Effector memory CD8-positive, alpha-beta T cell (primary cell): ENCODE data around the gene BMP7.
"Not testable (repeated sequence)": the region's sequence is repeated elsewhere in the genome, so short reads cannot be mapped to it uniquely, and the experiment has no call there.

Source experiments
- ATAC-seq: fragments of 150-1000 bp; cut with Tn5 transposase; replicated peaks from 2 replicates; pipeline ENCODE4 v1.10.0; 2021; ENCODE audit warnings: mild to moderate bottlenecking, moderate library complexity
- DNase-seq, 3 experiments: peaks; one replicate each; pipeline ENCODE4 v3.0.0; 2021
- H3K27ac Mint-ChIP-seq, 2 donors: one replicate each; pipeline ENCODE4 v1.8.0; 2022; ENCODE audit warnings: mild to moderate bottlenecking in 2 of 2, mixed read lengths in 2 of 2, moderate library complexity in 2 of 2
- H3K27me3 Mint-ChIP-seq, 2 donors: one replicate each; pipeline ENCODE4 v1.8.0; 2022; ENCODE audit warnings: mixed read lengths in 2 of 2
- H3K36me3 Mint-ChIP-seq: one replicate; pipeline ENCODE4 v1.8.0; 2022; ENCODE audit warnings: mild to moderate bottlenecking, moderate library complexity, mixed read lengths; ENCODE audit not compliant: insufficient read depth
- H3K4me1 Mint-ChIP-seq, 2 donors: one replicate each; pipeline ENCODE4 v1.8.0; 2022; ENCODE audit warnings: low read depth in 2 of 2, mixed read lengths in 2 of 2
- H3K4me3 Mint-ChIP-seq, 2 donors: one replicate each; pipeline ENCODE4 v1.8.0; 2022; ENCODE audit warnings: mild to moderate bottlenecking in 2 of 2, mixed read lengths in 2 of 2, moderate library complexity in 2 of 2
- H3K9me3 Mint-ChIP-seq, 2 donors: one replicate each; pipeline ENCODE4 v1.8.0; 2022; ENCODE audit warnings: mixed read lengths in 2 of 2

The BMP7 gene

DNA sequence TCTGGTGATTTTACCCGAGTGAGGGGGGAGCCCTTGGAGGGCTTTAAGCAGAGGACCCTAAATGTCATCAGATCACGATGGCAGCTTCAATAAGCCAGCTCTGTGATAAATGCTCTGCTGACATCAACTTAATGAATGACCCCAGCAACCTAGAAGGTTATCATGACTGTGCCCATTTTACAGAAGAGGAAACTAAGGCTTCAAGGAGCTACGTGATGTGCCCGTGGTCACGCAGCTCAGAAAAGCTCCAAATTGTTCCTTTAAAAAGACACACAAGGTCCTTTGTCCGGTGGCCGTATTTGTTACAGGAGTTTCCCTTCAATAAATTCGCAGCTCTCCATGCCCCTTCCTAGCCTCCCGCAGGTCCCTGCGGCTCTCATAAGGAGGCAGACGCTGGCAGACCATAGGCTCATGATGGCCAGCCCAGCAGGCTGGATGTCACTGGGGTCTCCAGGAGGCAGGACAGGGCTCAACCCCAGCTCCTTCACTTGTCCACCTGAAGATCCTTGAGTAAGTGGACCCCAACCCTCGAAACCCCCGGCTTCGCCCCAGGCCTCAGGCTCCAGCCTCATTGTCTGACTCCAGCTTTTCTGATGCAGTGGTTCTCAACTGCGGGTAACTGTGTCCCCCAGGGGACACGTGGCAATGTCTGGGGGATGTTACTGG, 106.4 kb downstream of the BMP7 start:
- Mint-ChIP-seq H3K4me3 (no peak overlapping the region), H3K9me3 (no peaks in the 10 kb centered on the region), H3K36me3 (no peaks in the 10 kb centered on the region), H3K27ac (no peak overlapping the region), H3K27me3 (peaks cover 5 to 13% of the 10 kb centered on the region in 2 donors), H3K4me1 (no peaks in the 10 kb centered on the region)
- no peak for ATAC-seq
- no peak for DNase-seq

DNA sequence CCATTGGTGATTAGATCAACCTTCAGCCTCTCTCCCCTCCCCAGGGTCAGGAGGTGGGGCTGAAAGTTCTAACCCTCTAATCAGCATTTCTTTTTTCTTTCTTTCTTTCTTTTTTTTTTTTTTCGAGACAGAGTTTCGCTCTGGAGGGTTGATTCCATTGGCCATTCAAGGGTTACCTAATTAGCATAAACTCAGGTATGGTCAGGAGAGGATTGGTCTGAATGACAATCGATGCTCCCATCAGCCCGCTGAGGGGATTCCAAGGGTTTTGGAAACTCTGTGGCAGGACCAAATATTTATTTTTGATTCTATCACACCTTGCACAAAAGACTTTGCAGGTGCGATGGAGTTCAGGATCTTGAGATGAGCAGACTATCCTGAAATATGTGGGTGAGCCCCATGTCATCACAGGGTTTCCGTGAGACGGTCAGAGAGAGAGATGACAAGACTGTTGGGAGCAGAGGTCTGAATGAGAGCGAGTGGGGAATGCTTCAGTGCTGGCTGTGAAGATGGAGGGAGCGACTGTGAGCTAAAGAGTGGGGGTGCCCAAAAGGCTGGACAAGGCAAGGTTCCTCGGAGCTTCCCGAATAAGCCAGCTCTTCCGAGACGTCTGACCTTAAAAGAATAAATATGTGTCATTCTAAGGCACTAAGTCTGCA, 107.1 kb downstream of the BMP7 start:
- DNase-seq (no peak), ATAC-seq (no peak)
- no peaks in the 10 kb centered on the region for H3K36me3 Mint-ChIP-seq
- no peaks in the 10 kb centered on the region for H3K4me1 Mint-ChIP-seq
- peaks cover 0 to 13% of the 10 kb centered on the region in 2 donors for H3K27me3 Mint-ChIP-seq
- H3K27ac Mint-ChIP-seq: no peak overlapping the region
- no peaks in the 10 kb centered on the region for H3K9me3 Mint-ChIP-seq
- no peak overlapping the region for H3K4me3 Mint-ChIP-seq

GRCh38 chr20:57158474-57158873, 108.0 kb downstream of the BMP7 start:
- H3K4me1 Mint-ChIP-seq: no peaks in the 10 kb centered on the region

GRCh38 chr20:57157787-57158186, 108.7 kb downstream of the BMP7 start:
- H3K27me3 Mint-ChIP-seq: peaks cover 0 to 13% of the 10 kb centered on the region in 2 donors
- not testable (repeated sequence) for H3K4me3 Mint-ChIP-seq, DNase-seq, H3K9me3 Mint-ChIP-seq, H3K27ac Mint-ChIP-seq, H3K36me3 Mint-ChIP-seq, H3K4me1 Mint-ChIP-seq, ATAC-seq

More at GRCh38 chr20:57158474-57158873, 108.0 kb downstream of the BMP7 start:
- Mint-ChIP-seq H3K27me3 (peaks cover 0 to 13% of the 10 kb centered on the region in 2 donors), H3K27ac (no peak overlapping the region), H3K4me3 (no peak overlapping the region), H3K9me3 (no peaks in the 10 kb centered on the region), H3K36me3 (no peaks in the 10 kb centered on the region)
- ATAC-seq (no peak), DNase-seq (no peak)

DNA sequence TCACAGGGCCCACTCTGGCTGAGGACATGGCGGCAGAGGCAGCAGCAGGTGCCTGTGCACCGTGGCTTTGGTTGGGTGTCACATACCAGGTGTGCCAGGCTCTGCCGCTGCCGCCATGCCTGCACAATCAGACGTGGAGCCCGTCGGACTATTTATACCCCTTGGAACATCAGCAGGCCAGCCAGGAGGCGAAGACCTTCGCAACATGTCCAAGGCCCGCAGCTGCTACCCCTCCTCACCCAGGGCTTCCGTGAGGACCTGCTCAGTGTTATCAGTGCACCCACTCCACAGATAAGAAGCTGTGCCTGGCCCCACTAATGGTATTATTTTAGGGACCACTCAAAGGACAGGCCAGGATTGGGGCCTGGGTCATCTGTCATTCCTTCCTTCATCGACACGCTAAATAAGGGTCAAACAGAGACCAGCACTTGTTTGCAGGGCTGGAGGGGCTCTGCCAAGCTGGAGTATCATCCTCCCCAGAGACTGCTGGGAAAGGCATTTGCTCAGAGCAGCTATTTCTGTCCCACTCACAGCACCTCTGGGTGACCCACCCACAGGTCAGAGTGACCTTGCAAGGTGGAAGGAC, 109.2 kb downstream of the BMP7 start:
- H3K36me3 Mint-ChIP-seq: no peaks in the 10 kb centered on the region
- H3K27me3 Mint-ChIP-seq: peaks cover 0 to 13% of the 10 kb centered on the region in 2 donors
- H3K9me3 Mint-ChIP-seq: no peaks in the 10 kb centered on the region
- DNase-seq: no peak
- no peak overlapping the region for H3K4me3 Mint-ChIP-seq
- H3K27ac Mint-ChIP-seq: no peak overlapping the region
- no peak for ATAC-seq
- no peaks in the 10 kb centered on the region for H3K4me1 Mint-ChIP-seq

DNA sequence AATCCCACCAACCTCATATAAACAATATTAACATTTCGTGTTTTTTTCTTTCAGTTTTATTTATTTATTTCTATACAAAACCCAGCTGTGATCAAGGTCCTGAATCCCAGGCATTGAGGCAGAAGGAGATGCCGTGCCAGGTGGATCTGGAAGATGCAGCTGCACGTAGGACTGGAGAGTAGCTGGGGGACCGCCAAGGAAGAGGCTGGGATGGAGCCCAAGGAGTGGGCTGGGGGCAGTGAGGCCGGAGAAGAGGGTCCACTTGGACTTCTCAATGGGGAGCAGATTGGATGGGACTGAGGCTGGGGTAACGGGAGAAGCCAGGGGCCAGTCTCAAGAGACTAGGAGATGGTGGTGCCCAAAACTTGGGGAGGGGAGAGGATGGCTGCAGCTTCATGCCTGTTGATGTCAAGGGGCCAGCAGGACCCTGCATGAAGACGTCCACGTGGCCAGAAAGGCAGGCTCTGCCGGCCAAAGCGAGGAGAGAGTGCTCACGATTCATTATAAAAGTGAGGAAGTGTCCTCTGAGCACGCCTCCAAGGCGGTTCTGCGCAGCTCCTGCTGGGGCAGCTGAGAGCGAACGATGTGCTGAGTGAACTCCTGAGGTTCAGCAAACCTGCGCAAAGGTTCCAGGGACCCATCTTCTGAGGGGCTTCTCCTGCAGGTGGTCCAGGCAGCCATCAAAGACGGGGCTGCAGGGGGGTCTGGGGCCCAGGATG, 110.3 kb downstream of the BMP7 start:
- H3K4me1 Mint-ChIP-seq: no peaks in the 10 kb centered on the region
- H3K27ac Mint-ChIP-seq: no peak overlapping the region
- H3K36me3 Mint-ChIP-seq: no peaks in the 10 kb centered on the region
- DNase-seq: no peak
- H3K4me3 Mint-ChIP-seq: no peak overlapping the region
- ATAC-seq: no peak
- peaks cover 0 to 13% of the 10 kb centered on the region in 2 donors for H3K27me3 Mint-ChIP-seq
- no peaks in the 10 kb centered on the region for H3K9me3 Mint-ChIP-seq

GRCh38 chr20:57155415-57155814, 111.0 kb downstream of the BMP7 start:
- H3K27me3 Mint-ChIP-seq: peaks cover 0 to 17% of the 10 kb centered on the region in 2 donors
- H3K4me1 Mint-ChIP-seq: no peaks in the 10 kb centered on the region
- H3K9me3 Mint-ChIP-seq: no peaks in the 10 kb centered on the region
- H3K27ac Mint-ChIP-seq: no peak overlapping the region
- H3K4me3 Mint-ChIP-seq: no peak overlapping the region
- ATAC-seq (no peak), DNase-seq (no peak)
- H3K36me3 Mint-ChIP-seq: no peaks in the 10 kb centered on the region

DNA sequence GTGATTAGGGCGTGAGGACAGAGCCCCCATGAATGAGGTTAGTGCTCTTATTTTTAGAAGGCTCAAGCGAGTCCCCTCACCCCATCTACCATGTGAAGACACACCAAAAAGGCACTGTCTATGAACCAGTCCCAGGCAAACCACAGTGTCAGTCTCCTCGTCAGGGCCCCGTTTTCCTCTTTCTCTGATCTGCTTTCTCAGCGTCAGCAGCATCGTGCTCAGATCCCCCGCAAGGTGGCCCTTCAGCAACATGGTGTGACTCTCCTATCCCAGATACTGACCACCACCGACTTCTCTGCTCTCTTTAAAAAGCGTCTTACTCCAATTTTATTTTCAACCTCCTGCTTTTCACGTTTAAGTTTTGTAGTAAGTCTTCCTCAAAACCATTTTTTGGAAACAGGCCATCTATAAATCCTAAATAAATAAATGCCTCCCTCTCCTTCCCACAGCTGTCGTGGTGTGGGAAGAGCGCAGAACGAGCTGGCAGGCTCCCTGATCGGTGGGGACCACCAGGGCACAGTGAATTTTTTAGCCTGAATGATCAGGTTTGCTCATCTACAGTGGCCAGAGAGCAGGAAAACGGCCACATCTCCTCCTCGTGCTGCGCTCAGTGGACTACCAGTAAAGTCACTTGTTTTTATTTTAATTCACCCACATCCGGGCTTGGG, 113.1 kb downstream of the BMP7 start:
- Mint-ChIP-seq H3K4me1 (no peaks in the 10 kb centered on the region), H3K27ac (no peak overlapping the region)
- ATAC-seq: no peak

GRCh38 chr20:57152557-57152956, 113.9 kb downstream of the BMP7 start:
- no peak for ATAC-seq

More for the DNA sequence above, 113.1 kb downstream of the BMP7 start:
- H3K27me3 Mint-ChIP-seq: peaks cover 11% of the 10 kb centered on the region in 2 donors
- H3K36me3 Mint-ChIP-seq: no peaks in the 10 kb centered on the region
- no peak for DNase-seq
- H3K9me3 Mint-ChIP-seq: no peaks in the 10 kb centered on the region
- H3K4me3 Mint-ChIP-seq: no peak overlapping the region

GRCh38 chr20:57150559-57150958, 115.9 kb downstream of the BMP7 start:
- Mint-ChIP-seq H3K4me1 (no peaks in the 10 kb centered on the region), H3K36me3 (no peaks in the 10 kb centered on the region), H3K27ac (no peak overlapping the region), H3K9me3 (peaks cover 0 to 10% of the 10 kb centered on the region in 2 donors), H3K27me3 (peaks cover 11 to 21% of the 10 kb centered on the region in 2 donors), H3K4me3 (no peak overlapping the region)
- DNase-seq (no peak), ATAC-seq (no peak)

More at GRCh38 chr20:57152557-57152956, 113.9 kb downstream of the BMP7 start:
- Mint-ChIP-seq H3K27me3 (peaks cover 13 to 19% of the 10 kb centered on the region in 2 donors), H3K4me1 (no peaks in the 10 kb centered on the region), H3K27ac (no peak overlapping the region), H3K4me3 (no peak overlapping the region), H3K36me3 (no peaks in the 10 kb centered on the region), H3K9me3 (peaks cover 0 to 3% of the 10 kb centered on the region in 2 donors)
- DNase-seq: no peak

GRCh38 chr20:57148263-57148662, 118.2 kb downstream of the BMP7 start:
- Mint-ChIP-seq H3K4me3 (no peak overlapping the region), H3K9me3 (peaks cover 0 to 16% of the 10 kb centered on the region in 2 donors), H3K4me1 (no peaks in the 10 kb centered on the region), H3K27me3 (peaks cover 14 to 25% of the 10 kb centered on the region in 2 donors), H3K27ac (no peak overlapping the region), H3K36me3 (peaks cover 1% of the 10 kb centered on the region)
- DNase-seq: no peak
- no peak for ATAC-seq

GRCh38 chr20:57147185-57147584, 119.3 kb downstream of the BMP7 start:
- Mint-ChIP-seq H3K36me3 (peaks cover 3% of the 10 kb centered on the region), H3K4me3 (no peak overlapping the region), H3K4me1 (no peaks in the 10 kb centered on the region), H3K9me3 (peaks cover 0 to 16% of the 10 kb centered on the region in 2 donors), H3K27ac (no peak overlapping the region), H3K27me3 (peaks cover 25 to 36% of the 10 kb centered on the region in 2 donors)
- DNase-seq (no peak), ATAC-seq (no peak)

GRCh38 chr20:57146155-57146554, 120.3 kb downstream of the BMP7 start:
- H3K36me3 Mint-ChIP-seq: peaks cover 3% of the 10 kb centered on the region
- no peaks in the 10 kb centered on the region for H3K4me1 Mint-ChIP-seq
- ATAC-seq (no peak), DNase-seq (no peak)
- peaks cover 0 to 16% of the 10 kb centered on the region in 2 donors for H3K9me3 Mint-ChIP-seq
- H3K27me3 Mint-ChIP-seq: peaks cover 25 to 38% of the 10 kb centered on the region in 2 donors
- no peak overlapping the region for H3K4me3 Mint-ChIP-seq
- no peak overlapping the region for H3K27ac Mint-ChIP-seq
